ENCODE data around the gene RNF25. TPM values are rescaled to one million over a fixed set of nuclear protein-coding genes. Genes with fewer than 3 reads are reported as not detected.

The RNF25 gene
- 11.7 TPM for total RNA-seq

GRCh38 chr2:218671654-218672566, at the start of gene RNF25, which contains the start of gene STK36:
Gene RNF25, minus strand, starts transcription at chr2:218672002. Its CDS starts 32 bp downstream, at chr2:218671970.
Gene STK36, plus strand, starts transcription at chr2:218672086. Its CDS starts 744 bp downstream, at chr2:218672830.

GRCh38 chr2:218710687-218711549, 39.1 kb upstream of the RNF25 start, which contains the start of gene TTLL4:
Gene TTLL4, plus strand, starts transcription at chr2:218710835. Its CDS starts 26,842 bp downstream, at chr2:218737677.

GRCh38 chr2:218659258-218659987, 12.4 kb downstream of the RNF25 start, which contains the start of the genes BCS1L and ZNF142:
Gene BCS1L, plus strand, starts transcription at chr2:218659683. Its CDS starts 1,305 bp downstream, at chr2:218660988.
Gene ZNF142, minus strand, starts transcription at chr2:218659623. Its CDS starts 3,194 bp downstream, at chr2:218656429.

Other genes starting within 250 kb of the RNF25 start
- gene USP37, start 103.7 kb downstream of the RNF25 start, total RNA-seq = 36.4 TPM
- gene CNOT9, start 103.2 kb downstream of the RNF25 start, total RNA-seq = 50.5 TPM
- 29.4 TPM for gene PLCD4, start 64.1 kb downstream of the RNF25 start, total RNA-seq
- gene ZNF142, start 12.4 kb downstream of the RNF25 start, total RNA-seq = 21.8 TPM
- 30.0 TPM for gene BCS1L, start 12.3 kb downstream of the RNF25 start, total RNA-seq
- 47.2 TPM for gene STK36, start 84 bp upstream of the RNF25 start, total RNA-seq
- 78.3 TPM for gene TTLL4, start 38.8 kb upstream of the RNF25 start, total RNA-seq
- gene CYP27A1, start 110.1 kb upstream of the RNF25 start, total RNA-seq = 30.0 TPM
- 1.5 TPM for gene PRKAG3, start 159.8 kb upstream of the RNF25 start, total RNA-seq
- 1.0 TPM for gene WNT6, start 187.8 kb upstream of the RNF25 start, total RNA-seq
- 8.1 TPM for gene WNT10A, start 208.8 kb upstream of the RNF25 start, total RNA-seq

Data from camera-type eye (tissue), 1 donor.